ENCODE measurements around the gene PABPN1.

PABPN1 gene

GRCh38 chr14:23358042-23358441, 36.8 kb downstream of the PABPN1 start:
- DNase-seq (ENCODE audit: low read depth): no peak

GRCh38 chr14:23358553-23359166, 37.4 kb downstream of the PABPN1 start:
- no peak for DNase-seq (ENCODE audit: low read depth)

DNA sequence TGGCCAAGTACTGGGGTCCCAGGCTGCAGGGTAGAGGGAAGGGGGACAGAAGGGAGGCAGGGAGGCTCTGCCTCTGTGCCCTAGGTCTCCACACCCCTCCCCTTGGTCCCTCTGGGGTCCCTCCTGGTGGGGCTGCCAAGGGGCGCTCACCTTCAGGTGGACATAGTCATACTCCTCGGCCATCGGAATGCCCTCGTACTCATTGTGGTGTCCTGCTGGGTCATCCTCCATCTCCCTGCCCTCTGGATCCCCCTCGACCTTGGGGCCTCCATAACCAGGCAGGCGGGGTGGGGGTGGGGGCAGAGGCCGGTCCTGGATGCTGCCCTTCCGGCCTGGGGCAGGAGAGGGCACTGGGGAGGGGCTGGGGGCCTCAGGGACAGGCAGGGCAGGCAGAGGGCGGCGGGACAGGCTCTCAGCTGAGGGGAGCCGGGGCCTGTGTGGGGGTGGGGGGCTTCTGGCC, 37.9 kb downstream of the PABPN1 start:
- no peak for DNase-seq (ENCODE audit: low read depth)

DNA sequence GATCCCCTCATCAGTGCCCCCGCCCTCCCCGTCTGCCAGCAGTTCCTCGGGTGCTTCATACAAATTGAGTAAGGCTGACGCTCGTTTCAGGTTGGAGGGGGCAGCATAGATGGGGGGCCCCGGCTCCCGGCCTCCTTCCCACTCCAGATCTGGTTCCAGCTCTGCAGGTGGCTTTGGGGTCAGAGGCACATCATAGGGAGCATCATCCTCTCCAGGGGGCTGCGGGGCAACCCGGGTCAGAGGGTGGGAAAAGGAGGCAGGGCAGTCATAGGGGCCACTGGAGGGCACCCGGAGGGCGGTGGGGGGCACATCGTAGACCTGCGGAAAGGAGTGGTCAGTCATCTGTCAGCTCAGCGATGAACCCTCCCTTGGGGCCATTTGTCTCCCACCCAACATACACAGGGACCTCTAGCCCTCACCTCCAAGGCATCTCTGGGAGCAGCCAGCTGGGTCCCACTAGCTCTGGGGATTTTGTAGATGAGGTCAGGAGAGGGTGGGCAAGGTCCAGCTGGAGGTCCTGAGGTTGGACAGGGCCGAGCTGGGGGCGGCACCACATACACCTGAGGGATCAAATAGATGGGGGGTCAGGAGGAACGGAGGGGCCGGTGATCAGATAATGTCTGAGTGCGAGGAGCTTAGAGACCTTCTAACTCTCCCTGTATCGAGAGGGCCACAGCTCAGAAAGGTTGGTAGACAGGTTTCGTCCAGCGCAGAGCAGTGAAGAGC, 38.6 kb downstream of the PABPN1 start:
- no peak for DNase-seq (ENCODE audit: low read depth)

DNA sequence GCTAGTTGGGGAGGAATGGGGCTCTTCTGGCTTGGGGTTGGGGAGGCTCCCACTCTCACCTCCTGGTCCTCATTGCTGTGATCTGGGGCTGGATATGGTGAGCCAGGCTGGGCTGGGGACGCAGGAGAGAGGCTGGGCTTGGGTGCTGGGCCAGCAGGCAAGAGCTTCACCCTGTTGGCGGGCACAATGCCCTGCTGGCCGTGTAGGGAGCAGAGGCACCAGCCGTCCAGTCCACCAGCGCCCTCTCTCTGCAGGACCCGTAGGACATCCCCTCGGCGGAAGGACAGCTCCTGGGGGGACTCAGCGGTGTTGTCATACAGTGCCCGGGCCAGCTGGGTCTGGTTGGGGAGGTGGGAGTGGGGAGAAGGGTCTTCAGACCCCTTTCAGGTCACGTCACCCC, 39.2 kb downstream of the PABPN1 start:
- no peak for DNase-seq (ENCODE audit: low read depth)

DNA sequence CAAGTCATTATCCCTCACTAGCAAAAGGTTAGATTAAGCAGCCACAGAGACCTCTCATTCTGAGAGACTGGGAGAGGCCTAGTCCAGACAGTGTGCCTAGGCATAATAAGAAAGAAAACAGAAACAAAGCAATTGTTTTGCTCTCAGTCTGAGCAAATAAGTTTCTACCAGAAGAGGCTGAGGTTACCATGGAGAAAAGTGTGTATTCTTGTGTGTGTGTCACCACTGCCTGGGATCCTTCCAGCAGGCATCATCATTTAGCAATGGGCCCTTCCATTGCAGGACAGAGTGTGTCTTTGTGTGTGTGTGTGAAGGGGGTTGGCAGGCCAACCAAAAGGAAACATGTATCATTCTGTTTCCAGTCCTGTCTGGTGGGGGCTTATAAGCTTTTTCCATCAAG, 40.1 kb downstream of the PABPN1 start:
- DNase-seq (ENCODE audit: low read depth): no peak

- DNase-seq (ENCODE audit: low read depth): no peak
Observed at GRCh38 chr14:23361763-23362162, 40.5 kb downstream of the PABPN1 start.

DNA sequence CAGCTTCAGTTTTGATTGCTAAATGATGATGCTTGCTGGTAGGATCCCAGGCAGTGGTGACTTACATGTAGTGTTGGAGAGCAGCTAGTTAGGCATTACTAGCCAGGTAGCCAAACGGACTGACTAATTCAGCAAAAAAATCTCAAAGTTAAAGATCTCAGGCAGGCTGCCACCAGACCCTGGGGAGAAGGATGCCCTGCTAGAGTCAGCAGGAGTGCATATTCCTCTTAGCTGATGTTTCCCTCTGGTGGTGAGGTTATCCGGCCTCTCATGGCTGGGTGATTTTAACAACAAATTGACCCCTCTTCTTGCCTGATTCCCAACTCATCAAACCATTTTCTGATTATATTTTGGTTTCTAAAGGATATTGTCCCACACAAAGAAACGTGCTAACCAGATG, 40.9 kb downstream of the PABPN1 start:
- DNase-seq (ENCODE audit: low read depth): no peak

- DNase-seq (ENCODE audit: low read depth): no peak
Observed at GRCh38 chr14:23364164-23365035, 43.1 kb downstream of the PABPN1 start.

DNA sequence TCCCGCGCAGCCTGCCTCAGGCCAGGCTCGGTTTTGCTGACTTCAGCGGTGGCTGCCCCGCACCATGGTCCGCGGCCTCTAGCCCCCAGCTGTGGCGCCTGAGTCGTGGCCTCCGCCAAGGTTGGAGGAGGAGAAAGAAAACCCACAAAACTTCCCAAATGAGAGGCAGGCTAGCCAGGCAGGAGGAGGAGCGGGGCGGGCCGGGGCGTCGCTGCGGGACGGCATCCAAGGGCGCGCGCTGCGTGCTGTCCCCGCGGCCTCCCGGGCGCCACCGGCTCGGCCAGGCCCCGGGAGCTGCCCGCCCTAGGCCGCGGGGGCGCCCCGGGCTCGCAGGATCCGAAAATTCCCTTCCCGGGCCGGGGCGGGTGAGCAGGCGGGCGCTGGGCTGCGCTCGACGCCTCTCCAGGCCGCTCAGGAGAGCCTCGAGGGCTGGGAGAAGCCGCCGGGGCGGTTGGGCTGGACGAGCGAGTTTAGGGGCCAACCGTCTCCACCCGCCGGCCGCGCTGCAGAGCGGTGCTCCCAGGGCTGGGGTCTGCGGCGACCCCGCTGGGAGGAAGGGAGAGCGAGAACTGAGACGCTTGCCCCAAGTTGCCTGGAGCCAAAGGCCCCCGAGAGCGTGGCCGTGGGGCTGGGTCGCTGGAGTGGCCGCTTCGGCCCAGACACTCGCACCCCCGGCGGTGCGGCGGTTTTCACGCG, 43.9 kb downstream of the PABPN1 start, which contains the start of gene EFS:
Gene EFS, minus strand, starts transcription at position 137 of the 696 bp plus-strand sequence. CDS start 147 bp downstream, outside the sequence.
- DNase-seq (ENCODE audit: low read depth): no peak

DNA sequence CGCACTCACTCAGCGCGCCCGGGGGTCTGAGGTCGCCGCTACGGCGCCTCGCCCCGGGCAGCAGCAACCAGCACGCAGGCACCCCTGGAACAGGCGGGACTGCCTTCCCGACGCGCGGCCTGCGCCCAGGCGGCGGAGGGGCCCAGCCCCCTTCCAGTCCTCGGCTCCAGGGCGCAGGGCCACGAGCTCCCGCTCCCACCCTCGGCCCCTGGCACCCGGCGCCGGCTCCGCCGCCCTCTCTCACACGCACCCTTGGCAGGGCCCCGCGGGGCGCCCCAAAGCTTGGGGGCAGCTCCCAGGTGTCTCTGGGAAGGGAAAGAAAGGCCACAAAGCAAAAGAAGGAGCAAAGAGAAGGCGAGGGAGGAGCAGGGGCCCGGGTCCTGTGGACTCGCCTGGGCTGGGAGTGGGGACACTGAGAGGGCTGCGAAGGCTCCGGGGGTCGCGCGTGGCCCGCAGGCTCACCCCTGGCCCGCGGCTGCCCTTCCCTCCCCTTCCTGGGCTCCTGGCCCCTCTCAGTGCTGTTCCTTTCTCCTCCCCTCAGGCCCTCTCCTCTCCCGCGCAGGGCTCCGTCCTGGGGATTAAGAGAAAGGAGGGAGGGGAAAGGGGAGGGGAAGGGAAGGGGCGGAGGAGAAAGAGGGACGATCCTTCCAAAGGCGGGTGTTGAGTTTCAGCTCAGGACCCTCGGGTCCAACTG, 44.6 kb downstream of the PABPN1 start:
- DNase-seq (ENCODE audit: low read depth): no peak

DNA sequence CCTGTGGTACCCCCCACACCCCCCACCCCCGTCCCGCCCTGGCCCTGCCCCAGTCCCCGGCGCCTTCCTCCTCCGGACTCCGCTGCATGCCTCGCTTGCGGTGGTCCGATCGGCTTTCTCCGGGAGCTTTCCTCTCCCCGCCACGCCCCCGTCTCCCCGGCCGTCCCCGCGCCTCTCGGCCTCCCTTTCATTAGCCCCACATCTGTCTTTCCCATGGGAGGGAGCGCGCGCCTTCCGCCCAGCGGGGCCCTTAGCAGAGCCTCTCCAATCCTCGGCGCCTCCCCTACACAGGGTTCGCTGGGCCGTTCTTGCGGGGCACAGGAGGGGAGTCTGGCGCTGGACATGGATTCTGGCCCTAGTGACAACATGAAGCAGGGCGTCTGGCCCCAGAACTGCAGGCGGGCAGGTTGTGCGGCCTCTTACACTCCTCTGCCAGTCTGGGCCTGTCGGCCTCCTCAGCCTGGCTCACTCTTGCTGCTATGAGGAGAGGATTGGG, 45.2 kb downstream of the PABPN1 start:
- no peak for DNase-seq (ENCODE audit: low read depth)

DNA sequence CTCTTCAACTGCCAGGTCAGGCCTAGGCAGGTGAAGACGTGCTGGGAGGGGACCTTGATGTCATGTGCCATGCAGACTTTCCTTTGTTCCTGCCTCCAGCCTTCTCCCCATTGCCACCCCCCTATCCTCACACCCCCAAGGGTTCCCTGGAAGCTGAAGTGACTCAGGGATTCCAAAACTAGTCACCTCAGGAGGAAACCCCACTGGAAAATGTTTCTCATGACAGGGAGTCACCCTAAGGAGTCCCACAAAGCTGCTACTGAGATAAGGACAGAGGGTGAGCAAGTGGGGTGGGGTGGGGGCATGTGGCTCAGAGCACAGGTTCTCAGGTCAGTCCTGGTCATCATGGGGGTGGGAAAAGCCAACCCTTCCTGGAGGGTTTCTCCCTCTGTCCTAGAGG, 49.0 kb downstream of the PABPN1 start:
- no peak for DNase-seq (ENCODE audit: low read depth)

- DNase-seq (ENCODE audit: low read depth): no peak
Observed at GRCh38 chr14:23371865-23372264, 50.6 kb downstream of the PABPN1 start.

DNA sequence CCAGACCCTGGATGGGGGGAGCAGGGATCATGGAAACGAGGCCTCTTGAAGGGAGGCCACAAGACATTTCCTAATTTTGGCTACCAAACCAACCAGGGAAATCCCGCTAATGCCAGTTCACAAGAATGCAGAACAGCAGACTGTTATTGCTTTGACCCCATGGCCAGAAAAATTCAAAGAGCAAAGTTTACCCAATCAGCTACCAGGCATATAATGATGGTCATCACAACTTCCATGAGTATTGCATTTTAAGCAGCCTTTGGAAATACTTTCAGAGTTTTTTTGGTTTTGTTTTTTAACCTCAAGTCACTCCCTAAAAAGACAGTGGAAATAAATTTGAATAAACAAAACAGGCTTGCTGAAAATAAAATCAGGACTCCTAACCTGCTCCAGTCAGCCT, 51.3 kb downstream of the PABPN1 start, which contains the start of gene IL25:
Gene IL25, plus strand, starts transcription at position 301 of the 400 bp plus-strand sequence.
- no peak for DNase-seq (ENCODE audit: low read depth)

- no peak for DNase-seq (ENCODE audit: low read depth)
Observed at GRCh38 chr14:23373041-23373440, 51.8 kb downstream of the PABPN1 start.

Data from stimulated activated CD8-positive, alpha-beta memory T cell treated with anti-CD3 and anti-CD28 coated beads, Interleukin-15, amount 100 ng/mL, for 24 hours (primary cell).